OCI-LY3 (cell line): Measurements from ENCODE around the gene ECSCR.
"Not testable (repeated sequence)": the region's sequence is repeated elsewhere in the genome, so short reads cannot be mapped to it uniquely, and the experiment has no call there.

Experiments used
- H2AFZ ChIP-seq: fragments of 200-600, 300-600 bp; shearing (Covaris generic); 2 replicates; pipeline ENCODE4 v1.6.0; 2014; ENCODE audit warnings: antibody characterized with exemption, low read depth, low read length
- H3K27ac ChIP-seq: fragments of 200-600, 300-600 bp; sonication (generic); 2 replicates; pipeline ENCODE4 v1.5.1; 2014; ENCODE audit warnings: mild to moderate bottlenecking, low read length, moderate library complexity, mixed read lengths
- H3K27me3 ChIP-seq: fragments of 200-600, 300-600 bp; sonication (generic); 2 replicates; pipeline ENCODE4 v1.6.1; 2014; ENCODE audit warnings: low read depth, low read length, mixed read lengths
- H3K36me3 ChIP-seq: fragments of 200-600, 300-600 bp; sonication (generic); replicated peaks from 2 replicates; pipeline ENCODE3; 2014; ENCODE audit warnings: low read depth, low read length, mixed read lengths
- H3K4me1 ChIP-seq: fragments of 300-600, 200-600 bp; sonication (generic); 2 replicates; pipeline ENCODE4 v1.6.1; 2014; ENCODE audit warnings: low read length, mixed read lengths
- H3K4me2 ChIP-seq: fragments of 200-600, 300-600 bp; sonication (generic); 2 replicates; pipeline ENCODE4 v1.6.1; 2014; ENCODE audit warnings: low read length, mixed read lengths
- H3K4me3 ChIP-seq: fragments of 300-600, 200-600 bp; sonication (generic); 2 replicates; pipeline ENCODE4 v1.5.1; 2014; ENCODE audit warnings: antibody characterized with exemption, mild to moderate bottlenecking, low read length, moderate library complexity
- H3K79me2 ChIP-seq: fragments of 300-600, 200-600 bp; shearing (Covaris generic); 2 replicates; pipeline ENCODE4 v1.6.1; 2014; ENCODE audit warnings: mild to moderate bottlenecking, low read length, mixed read lengths
- H3K9ac ChIP-seq: fragments of 300-600, 200-600 bp; shearing (Covaris generic); 2 replicates; pipeline ENCODE4 v1.6.0; 2014; ENCODE audit warnings: mild to moderate bottlenecking, low read length, moderate library complexity
- H3K9me3 ChIP-seq: fragments of 200-600, 300-600 bp; shearing (Covaris generic); 2 replicates; pipeline ENCODE4 v1.6.1; 2014; ENCODE audit warnings: low read length, mixed read lengths; ENCODE audit not compliant: insufficient read depth
- H4K20me1 ChIP-seq: fragments of 200-600, 300-600 bp; sonication (generic); 2 replicates; pipeline ENCODE4 v1.6.1; 2016; ENCODE audit warnings: low read length, mixed read lengths; ENCODE audit not compliant: insufficient read depth
- CTCF ChIP-seq: fragments of 200-600, 300-600 bp; sonication (generic); IDR thresholded peaks from 2 replicates; pipeline ENCODE4 v1.5.1; 2014; ENCODE audit warnings: antibody characterized with exemption, low read length, low read depth
- EZH2phosphoT487 ChIP-seq: fragments of 200-600 bp; shearing (Covaris generic); IDR thresholded peaks from 2 replicates; pipeline ENCODE4 v1.6.1; 2018; ENCODE audit warnings: antibody characterized with exemption, mixed run types, low read depth

Gene ECSCR

GRCh38 chr5:139488260-139488659 lies 25.7 kb upstream of the ECSCR start:
- TF ChIP-seq CTCF (no peak), EZH2phosphoT487 (no peak)
- H3K27me3 ChIP-seq, result no peaks in the 10 kb centered on the region
- peaks cover 4% of the 10 kb centered on the region; the same call in 1 of the 2 replicates for H3K4me1 ChIP-seq
- H3K9ac ChIP-seq, result no peak overlapping the region
- peak overlapping the region; percentile 83 for H2AFZ ChIP-seq
- no peak overlapping the region for H3K4me2 ChIP-seq
- no peak overlapping the region for H3K27ac ChIP-seq
- H3K36me3 ChIP-seq, result no peaks in the 10 kb centered on the region
- no peaks in the 10 kb centered on the region for H3K9me3 ChIP-seq
- no peaks in the 10 kb centered on the region for H3K79me2 ChIP-seq
- no peaks in the 10 kb centered on the region for H4K20me1 ChIP-seq
- H3K4me3 ChIP-seq, result no peak overlapping the region

- no peaks in the 10 kb centered on the region for H4K20me1 ChIP-seq
- H3K4me3 ChIP-seq, result no peak overlapping the region
- no peak overlapping the region for H3K27ac ChIP-seq
- TF ChIP-seq CTCF (no peak), EZH2phosphoT487 (no peak)
- no peak overlapping the region for H3K4me2 ChIP-seq
- H3K9ac ChIP-seq, result no peak overlapping the region
- H3K79me2 ChIP-seq, result no peaks in the 10 kb centered on the region
- H3K36me3 ChIP-seq, result no peaks in the 10 kb centered on the region
- H3K9me3 ChIP-seq, result no peaks in the 10 kb centered on the region
- H3K4me1 ChIP-seq, result peaks cover 10% of the 10 kb centered on the region; the same call in 1 of the 2 replicates
- no peaks in the 10 kb centered on the region for H3K27me3 ChIP-seq
- H2AFZ ChIP-seq, result no peak overlapping the region
Observed at GRCh38 chr5:139486201-139486600, 23.7 kb upstream of the ECSCR start.

- not testable (repeated sequence) for H4K20me1 ChIP-seq, H3K27me3 ChIP-seq, H3K4me3 ChIP-seq, H3K9me3 ChIP-seq, H3K36me3 ChIP-seq, H2AFZ ChIP-seq, H3K9ac ChIP-seq, H3K27ac ChIP-seq, H3K79me2 ChIP-seq, H3K4me1 ChIP-seq, H3K4me2 ChIP-seq
Observed at GRCh38 chr5:139482890-139483208, 20.3 kb upstream of the ECSCR start.

- no peak within 1 kb of the TSS for H3K4me2 ChIP-seq
- H3K9me3 ChIP-seq, result no peaks in the 10 kb centered on the region
- H2AFZ ChIP-seq, result peak within 1 kb of the TSS; percentile 74; the same call in 1 of the 2 replicates
- H3K4me3 ChIP-seq, result no peak within 1 kb of the TSS
- no peaks in the 10 kb centered on the region for H4K20me1 ChIP-seq
- H3K27me3 ChIP-seq, result no peaks in the 10 kb centered on the region
- TF ChIP-seq EZH2phosphoT487 (no peak), CTCF (no peak)
- no peaks in the 10 kb centered on the region for H3K79me2 ChIP-seq
- peaks cover 6% of the 10 kb centered on the region; the same call in 1 of the 2 replicates for H3K4me1 ChIP-seq
- no peak within 1 kb of the TSS for H3K27ac ChIP-seq
- no peaks in the 10 kb centered on the region for H3K36me3 ChIP-seq
- no peak within 1 kb of the TSS for H3K9ac ChIP-seq
Observed at GRCh38 chr5:139482050-139482889, 19.7 kb upstream of the ECSCR start, which contains the start of gene STING1. Gene STING1 (minus strand): TSS chr5:139482758. CDS start chr5:139481704, 1,054 bp downstream.
